H1 (cell line): Measurements from ENCODE around the gene SMG5. TPM values are rescaled to one million over a fixed set of nuclear protein-coding genes. Genes with fewer than 3 reads are reported as not detected.

Source experiments
- CTCF ChIA-PET: fragments of 300-600 bp; sonication (Branson Sonifier 250); formaldehyde crosslinking; loops from one replicate; lab custom pipeline; 2021; ENCODE audit not compliant: partially characterized antibody; lab: Charles Lee
- POLR2A ChIA-PET: fragments of 300-600 bp; sonication (Branson Sonifier 250); formaldehyde crosslinking; loops from one replicate; lab custom pipeline; 2021; ENCODE audit warnings: inconsistent platforms; ENCODE audit not compliant: partially characterized antibody; lab: Charles Lee
- DNase-seq, 2 experiments: peaks; one replicate each; pipeline versions ENCODE4 v3.0.0 to v3.0.0-alpha.2; 2010 to 2022; ENCODE audit warnings: low spot score in 2 of 2, low read depth in 1 of 2, mixed read lengths in 1 of 2
- FAIRE-seq: peaks from 2 replicates; lab custom pipeline; 2011; peaks lifted over from hg19 to GRCh38; lab: Jason Lieb, UNC
- H2AFZ ChIP-seq: 2 replicates; pipeline ENCODE4 v1.8.1; 2012; ENCODE audit warnings: low read length, inconsistent platforms
- H2AK5ac ChIP-seq: 2 replicates; pipeline ENCODE4 v1.6.1; 2013; ENCODE audit warnings: low read depth, low read length
- H2BK120ac ChIP-seq: replicated peaks from 2 replicates; pipeline ENCODE3; 2013; ENCODE audit warnings: low read depth, low read length, inconsistent platforms
- H2BK12ac ChIP-seq: 2 replicates; pipeline ENCODE4 v1.6.1; 2013; ENCODE audit warnings: low read depth, low read length
- H2BK15ac ChIP-seq: 2 replicates; pipeline ENCODE4 v1.6.1; 2013; ENCODE audit warnings: low read length
- H2BK20ac ChIP-seq: 2 replicates; pipeline ENCODE4 v1.6.1; 2013; ENCODE audit warnings: low read length
- H2BK5ac ChIP-seq: 2 replicates; pipeline ENCODE4 v1.6.1; 2013; ENCODE audit warnings: low read depth, low read length
- H3K14ac ChIP-seq: 2 replicates; pipeline ENCODE4 v1.6.1; 2013; ENCODE audit warnings: inconsistent platforms; ENCODE audit not compliant: insufficient read length
- H3K18ac ChIP-seq: 2 replicates; pipeline ENCODE4 v1.6.1; 2013; ENCODE audit warnings: low read length; ENCODE audit errors: extremely low read depth
- H3K23ac ChIP-seq: 2 replicates; pipeline ENCODE4 v1.6.1; 2013; ENCODE audit warnings: inconsistent platforms; ENCODE audit not compliant: insufficient read length
- H3K23me2 ChIP-seq: 2 replicates; pipeline ENCODE4 v1.6.1; 2013; ENCODE audit warnings: low read depth, low read length
- H3K27ac ChIP-seq: 2 replicates; pipeline ENCODE4 v1.6.1; 2011; ENCODE audit warnings: low read depth, low read length, inconsistent platforms
- H3K27me3 ChIP-seq, 4 experiments: replicated peaks in 1 of 4; 1 replicate in 1 of 4; 2 replicates in 3 of 4; pipeline versions ENCODE4 v1.6.1 to v1.8.1; 2011 to 2013; ENCODE audit warnings: low read length in 3 of 4, mild to moderate bottlenecking in 3 of 4, inconsistent platforms in 2 of 4, mixed read lengths in 2 of 4, moderate library complexity in 1 of 4; ENCODE audit not compliant: control insufficient read depth in 3 of 4, insufficient read depth in 3 of 4; ENCODE audit errors: extremely low read depth in 1 of 4
- H3K36me3 ChIP-seq, 4 experiments: 2 replicates each; pipeline versions ENCODE4 v1.6.1 to v1.8.1; 2011 to 2013; ENCODE audit warnings: mild to moderate bottlenecking in 4 of 4, low read length in 3 of 4, moderate library complexity in 2 of 4, control low read depth in 1 of 4, inconsistent platforms in 1 of 4; ENCODE audit not compliant: insufficient read depth in 4 of 4, control insufficient read depth in 2 of 4
- H3K4ac ChIP-seq: replicated peaks from 2 replicates; pipeline ENCODE3; 2013; ENCODE audit warnings: low read length, low read depth, mixed read lengths, inconsistent platforms; ENCODE audit not compliant: insufficient read length
- H3K4me1 ChIP-seq, 4 experiments: replicated peaks in 1 of 4; 1 replicate in 1 of 4; 2 replicates in 3 of 4; pipeline versions ENCODE4 v1.6.1 to v1.8.1; 2011 to 2013; ENCODE audit warnings: low read length in 3 of 4, inconsistent platforms in 2 of 4, mixed read lengths in 1 of 4; ENCODE audit not compliant: insufficient read depth in 4 of 4, control insufficient read depth in 3 of 4
- H3K4me2 ChIP-seq, 2 experiments: 2 replicates each; pipeline versions ENCODE4 v1.6.1 to v1.8.1; 2011 to 2013; ENCODE audit warnings: low read depth in 2 of 2, low read length in 2 of 2, control low read depth in 1 of 2, inconsistent platforms in 1 of 2, mild to moderate bottlenecking in 1 of 2; ENCODE audit not compliant: insufficient read depth in 1 of 2
- H3K4me3 ChIP-seq, 4 experiments: fragments of 200-600, 300-600 bp in 1 of 4; sonication (generic), shearing (Covaris generic), sonication (Bioruptor Twin) in 1 of 4; 2 replicates each; pipeline versions ENCODE4 v1.5.1 to v1.8.1; 2011 to 2016; ENCODE audit warnings: low read length in 4 of 4, low read depth in 3 of 4, control low read depth in 2 of 4, inconsistent platforms in 2 of 4, mild to moderate bottlenecking in 2 of 4, mixed read lengths in 1 of 4, moderate library complexity in 1 of 4; ENCODE audit not compliant: insufficient read depth in 2 of 4; ENCODE audit errors: extremely low read depth in 1 of 4
- H3K56ac ChIP-seq: replicated peaks from 2 replicates; pipeline ENCODE3; 2013; ENCODE audit warnings: low read depth, mild to moderate bottlenecking, mixed read lengths, low read length, inconsistent platforms; ENCODE audit not compliant: insufficient read length
- H3K79me1 ChIP-seq: 2 replicates; pipeline ENCODE4 v1.6.1; 2013; ENCODE audit warnings: low read depth, low read length, control low read depth
- H3K79me2 ChIP-seq, 2 experiments: 2 replicates each; pipeline versions ENCODE4 v1.6.1 to v1.8.1; 2012 to 2013; ENCODE audit warnings: low read length in 2 of 2, mild to moderate bottlenecking in 2 of 2, inconsistent platforms in 1 of 2; ENCODE audit not compliant: insufficient read depth in 2 of 2, control insufficient read depth in 1 of 2
- H3K9ac ChIP-seq, 4 experiments: replicated peaks in 1 of 4; 1 replicate in 1 of 4; 2 replicates in 3 of 4; pipeline versions ENCODE4 v1.6.1 to v1.8.1; 2011 to 2013; ENCODE audit warnings: low read depth in 3 of 4, low read length in 3 of 4, control low read depth in 2 of 4, mild to moderate bottlenecking in 2 of 4, moderate library complexity in 2 of 4, inconsistent platforms in 1 of 4; ENCODE audit errors: extremely low read depth in 1 of 4
- H3K9me3 ChIP-seq, 2 experiments: 2 replicates each; pipeline versions ENCODE4 v1.6.1 to v1.8.1; 2012 to 2013; ENCODE audit warnings: mild to moderate bottlenecking in 2 of 2, moderate library complexity in 2 of 2, control low read depth in 1 of 2, inconsistent platforms in 1 of 2, low read depth in 1 of 2, low read length in 1 of 2, mixed read lengths in 1 of 2; ENCODE audit not compliant: insufficient read depth in 2 of 2
- H4K20me1 ChIP-seq, 2 experiments: replicated peaks in 1 of 2; 2 replicates each; pipeline versions ENCODE3 to v1.8.1; 2011 to 2013; ENCODE audit warnings: inconsistent platforms in 2 of 2, low read length in 2 of 2, mild to moderate bottlenecking in 1 of 2; ENCODE audit not compliant: insufficient read depth in 2 of 2, control insufficient read depth in 1 of 2
- H4K5ac ChIP-seq: 2 replicates; pipeline ENCODE4 v1.6.1; 2013; ENCODE audit warnings: low read length, low read depth, mixed read lengths, inconsistent platforms; ENCODE audit not compliant: insufficient read length
- H4K8ac ChIP-seq: 2 replicates; pipeline ENCODE4 v1.8.0; 2013; ENCODE audit warnings: mild to moderate bottlenecking, moderate library complexity, low read length, inconsistent platforms; ENCODE audit not compliant: insufficient read depth; ENCODE audit errors: extremely low read depth
- H4K91ac ChIP-seq: replicated peaks from 2 replicates; pipeline ENCODE3; 2013; ENCODE audit warnings: low read length, mixed read lengths, inconsistent platforms; ENCODE audit not compliant: insufficient read length
- CHD2 ChIP-seq: IDR thresholded peaks from 2 replicates; pipeline ENCODE4 v1.6.1; 2012; ENCODE audit warnings: low read length, improper control_type of control experiment
- EP300 ChIP-seq, 2 experiments: IDR thresholded peaks; 1 replicate in 1 of 2; 2 replicates in 1 of 2; pipeline ENCODE4 v1.6.1; 2011 to 2012; ENCODE audit warnings: low read depth in 2 of 2, low read length in 2 of 2, mild to moderate bottlenecking in 2 of 2, borderline replicate concordance in 1 of 2, inconsistent platforms in 1 of 2, moderate library complexity in 1 of 2
- GABPA ChIP-seq: IDR thresholded peaks from 2 replicates; pipeline ENCODE4 v1.6.1; 2011; ENCODE audit warnings: mild to moderate bottlenecking, low read length, moderate library complexity, borderline replicate concordance; ENCODE audit not compliant: insufficient read depth
- GTF2F1 ChIP-seq: IDR thresholded peaks from 2 replicates; pipeline ENCODE4 v1.6.1; 2012; ENCODE audit warnings: low read depth, low read length, improper control_type of control experiment, borderline replicate concordance
- KDM4A ChIP-seq: IDR thresholded peaks from one replicate; pipeline ENCODE4 v1.7.1; 2012; ENCODE audit warnings: low read depth, mild to moderate bottlenecking, moderate library complexity, low read length, inconsistent platforms; ENCODE audit not compliant: severe bottlenecking
- KDM5A ChIP-seq: fragments of 200-600 bp; IDR thresholded peaks from 2 replicates; pipeline ENCODE4 v1.7.1; 2012; ENCODE audit warnings: mild to moderate bottlenecking, low read length, inconsistent platforms, mixed read lengths
- NRF1 ChIP-seq: IDR thresholded peaks from 2 replicates; pipeline ENCODE4 v1.6.1; 2011; ENCODE audit warnings: mild to moderate bottlenecking, low read depth, low read length, improper control_type of control experiment
- SP2 ChIP-seq: IDR thresholded peaks from 2 replicates; pipeline ENCODE4 v1.6.1; 2012; ENCODE audit warnings: mild to moderate bottlenecking, low read length, inconsistent platforms
- TAF1 ChIP-seq: IDR thresholded peaks from 2 replicates; pipeline ENCODE4 v1.6.1; 2011; ENCODE audit warnings: mild to moderate bottlenecking, low read depth, low read length
- YY1 ChIP-seq: IDR thresholded peaks from 2 replicates; pipeline ENCODE4 v1.6.1; 2011; ENCODE audit warnings: low read depth, mild to moderate bottlenecking, low read length
- ZNF274 ChIP-seq: IDR thresholded peaks from 2 replicates; pipeline ENCODE4 v1.7.0; 2012; ENCODE audit warnings: low read length, borderline replicate concordance; ENCODE audit errors: extremely low read depth
- WGBS, 2 experiments: shearing (Covaris generic) in 1 of 2; methylation state at CpG; one replicate each; pipeline versions ENCODE4 v1.1.6 to v1.1.7; 2013 to 2015; ENCODE audit warnings: low lambda C conversion rate in 2 of 2, mixed read lengths in 2 of 2, inconsistent platforms in 1 of 2, low coverage in 1 of 2, missing lambda C conversion rate in 1 of 2; ENCODE audit not compliant: insufficient replicate concordance in 2 of 2, insufficient coverage in 1 of 2, insufficient read length in 1 of 2; ENCODE audit errors: extremely low coverage in 1 of 2, missing lambda C conversion rate in 1 of 2; 5-methylcytosine and 5-hydroxymethylcytosine counted together
- polyA plus RNA-seq, 7 experiments: library from polyadenylated mRNA; depleted of rRNA in 3 of 7; stranded (reverse) in 5 of 7; unstranded in 2 of 7; fragments of >200 nt in 5 of 7; fragments of 200-250 nt in 2 of 7; gene quantifications; 1 replicate in 5 of 7; 2 replicates in 1 of 7; 4 replicates in 1 of 7; pipeline versions ENCODE4 v1.2.1 to v1.2.3, GENCODE V29; 2011 to 2013; ENCODE audit warnings: missing spikeins in 2 of 7, mixed read lengths in 2 of 7
- total RNA-seq: library from RNA; stranded (reverse); fragmentation: NEBNext Ultra II Directional; extraction: Animal tissue kit (Norgen Biotek cat#: 25700); gene quantifications from 2 replicates; pipeline ENCODE4 v1.2.1, GENCODE V29; 2021

The SMG5 gene
- total and polyA plus RNA-seq, 2 of the 8 experiments (the other 6 are each of a cell fraction or from before 2014, with no cell fraction given) = 32.7 to 98.0 TPM

- no peak within 1 kb of the TSS for H2BK120ac ChIP-seq
- H2BK20ac ChIP-seq = no peak within 1 kb of the TSS
- peaks cover 0 to 4% (median 2%) of the 10 kb centered on the region in 4 experiments; a peak in 2 of 8 replicates for H3K36me3 ChIP-seq
- no peak within 1 kb of the TSS for H3K18ac ChIP-seq
- no peak within 1 kb of the TSS for H3K27ac ChIP-seq
- H2AK5ac ChIP-seq = no peak within 1 kb of the TSS
- H4K5ac ChIP-seq = no peak within 1 kb of the TSS
- H4K91ac ChIP-seq = no peak within 1 kb of the TSS
- FAIRE-seq (no peak), DNase-seq (no peak)
- H3K56ac ChIP-seq = no peak within 1 kb of the TSS
- no peaks in the 10 kb centered on the region for H3K27me3 ChIP-seq
- no peak within 1 kb of the TSS for H3K9ac ChIP-seq
- ChIA-PET POLR2A (interaction anchor here (1.7 to 16.5 kb wide), 2 partner anchors 8 to 20 kb away, joined by 5 to 221 read pairs; partner anchors contain the start of genes SMG5 and TMEM79), CTCF (interaction anchor here (0.7 to 1.1 kb wide), 4 partner anchors 9 to 176 kb away, joined by 3 to 5 read pairs (median 3); no protein-coding TSS in a partner anchor)
- H3K4me1 ChIP-seq = peaks cover 0 to 7% (median 4%) of the 10 kb centered on the region in 4 experiments; a peak in 3 of 7 replicates
- WGBS, 2 experiments = 92% methylated on average over 19 of the region's 19 CpGs; no CpG with 5 or more reads in 1 of the 2 experiments
- no peak within 1 kb of the TSS for H3K14ac ChIP-seq
- H3K23me2 ChIP-seq = peaks cover 5% of the 10 kb centered on the region; the same call in 1 of the 2 replicates
- H3K79me1 ChIP-seq = 0 out of 2 replicates have a peak, but pooled peaks cover 3% of the 10 kb centered on the region
- no peaks in the 10 kb centered on the region for H4K20me1 ChIP-seq
- no peak within 1 kb of the TSS for H2BK5ac ChIP-seq
- no peak within 1 kb of the TSS for H3K23ac ChIP-seq
- no peaks in the 10 kb centered on the region for H3K9me3 ChIP-seq
- no peak for TF ChIP-seq ZNF274
- no peak for TF ChIP-seq GABPA
- TF ChIP-seq GTF2F1 = no peak
- no peak for TF ChIP-seq EP300 (IDR thresholded peaks at IDR 0.05; ENCODE audit: borderline replicate concordance in 1 of 2, low read depth in 2 of 2, low read length in 2 of 2)
- TF ChIP-seq YY1 = no peak
- no peak for TF ChIP-seq SP2
- no peak for TF ChIP-seq KDM4A
- TF ChIP-seq NRF1 = no peak
- TF ChIP-seq CHD2 = no peak
- TF ChIP-seq TAF1 = no peak
- no peak for TF ChIP-seq KDM5A
- no peak within 1 kb of the TSS; the same call in 1 of the 2 replicates for H4K8ac ChIP-seq
- no peak within 1 kb of the TSS for H3K4me2 ChIP-seq
- H2BK12ac ChIP-seq = no peak within 1 kb of the TSS
- no peak within 1 kb of the TSS for H3K4ac ChIP-seq
- H2BK15ac ChIP-seq = no peak within 1 kb of the TSS
- H2AFZ ChIP-seq = no peak within 1 kb of the TSS
- no peaks in the 10 kb centered on the region for H3K79me2 ChIP-seq
- no peak within 1 kb of the TSS for H3K4me3 ChIP-seq
Measured at GRCh38 chr1:156298852-156299357, 16.3 kb upstream of the SMG5 start, which contains the start of gene VHLL. TSS of gene VHLL (minus strand) at chr1:156299307. CDS start at chr1:156299189, 118 bp downstream.
